PC-3 (cell line): ENCODE measurements around the gene CCER1. TPM values are rescaled to one million over a fixed set of nuclear protein-coding genes. Genes with fewer than 3 reads are reported as not detected.

Experiments used
- ATAC-seq: fragments of 200-7000 bp; cut with Tn5 transposase; 2 replicates; pipeline ENCODE4 v1.9.1; 2020; ENCODE audit warnings: mild to moderate bottlenecking, moderate library complexity
- BruUV-seq: library from RNA; stranded (reverse); fragments of 400-500 nt; replicated peaks from 2 replicates; lab custom pipeline; 2021; lab: Mats Ljungman, UMichigan
- CTCF ChIA-PET: fragments of 300-600 bp; sonication (Branson Sonifier 250); formaldehyde crosslinking; loops from one replicate; lab custom pipeline; 2022; ENCODE audit warnings: antibody characterized with exemption; lab: Charles Lee
- POLR2A ChIA-PET: fragments of 300-600 bp; sonication (Branson Sonifier 250); formaldehyde crosslinking; loops from one replicate; lab custom pipeline; 2022; ENCODE audit warnings: antibody characterized with exemption; ENCODE audit not compliant: unreplicated experiment; lab: Charles Lee
- DNase-seq: peaks from one replicate; pipeline ENCODE4 v3.0.0-alpha.2; 2015
- H2AFZ ChIP-seq: fragments of 300-600 bp; sonication (generic); 2 replicates; pipeline ENCODE4 v1.6.0; 2016; ENCODE audit warnings: antibody characterized with exemption, low read length
- H3F3A ChIP-seq: fragments of 300-600 bp; sonication (generic); one replicate; pipeline ENCODE4 v1.6.0; 2017; ENCODE audit warnings: antibody characterized with exemption, low read length, control low read depth, mild to moderate bottlenecking; ENCODE audit not compliant: unreplicated experiment
- H3K27ac ChIP-seq: fragments of 300-600 bp; sonication (generic); 2 replicates; pipeline ENCODE4 v1.5.1; 2016; ENCODE audit warnings: mild to moderate bottlenecking, low read length
- H3K27me3 ChIP-seq: fragments of 300-600 bp; sonication (generic); 2 replicates; pipeline ENCODE4 v1.6.1; 2016; ENCODE audit warnings: low read length, mixed read lengths
- H3K36me3 ChIP-seq: fragments of 300-600 bp; sonication (generic); 2 replicates; pipeline ENCODE4 v1.6.1; 2016; ENCODE audit warnings: low read depth, mixed run types, low read length, mixed read lengths
- H3K4me1 ChIP-seq: fragments of 300-600 bp; sonication (generic); 2 replicates; pipeline ENCODE4 v1.5.1; 2016; ENCODE audit warnings: low read length; ENCODE audit not compliant: insufficient read depth
- H3K4me2 ChIP-seq: fragments of 300-600 bp; sonication (generic); 2 replicates; pipeline ENCODE4 v1.6.0; 2016; ENCODE audit warnings: low read length
- H3K4me3 ChIP-seq: fragments of 300-600 bp; sonication (generic); 2 replicates; pipeline ENCODE4 v1.5.1; 2016; ENCODE audit warnings: mild to moderate bottlenecking, low read length, mixed read lengths
- H3K79me2 ChIP-seq: fragments of 300-600 bp; sonication (generic); 2 replicates; pipeline ENCODE4 v1.6.1; 2017; ENCODE audit warnings: low read length, mixed read lengths
- H3K9ac ChIP-seq: fragments of 300-600 bp; sonication (generic); 2 replicates; pipeline ENCODE4 v1.6.0; 2016; ENCODE audit warnings: mild to moderate bottlenecking, low read length
- H3K9me2 ChIP-seq: fragments of 300-600 bp; sonication (generic); replicated peaks from 2 replicates; pipeline ENCODE4 v1.6.1; 2016; ENCODE audit warnings: mixed run types, low read length, mixed read lengths
- H3K9me3 ChIP-seq: fragments of 300-600 bp; sonication (generic); 2 replicates; pipeline ENCODE4 v1.6.1; 2016; ENCODE audit warnings: low read length, mixed read lengths
- H4K20me1 ChIP-seq: fragments of 300-600 bp; sonication (generic); 2 replicates; pipeline ENCODE4 v1.6.1; 2016; ENCODE audit warnings: low read length, mixed read lengths
- CTCF ChIP-seq: fragments of 300-600 bp; sonication (generic); conservative IDR thresholded peaks from 2 replicates; pipeline ENCODE4 v1.5.1; 2017; ENCODE audit warnings: antibody characterized with exemption, low read depth, mild to moderate bottlenecking, low read length
- EZH2 ChIP-seq: fragments of 300-600 bp; sonication (generic); IDR thresholded peaks from one replicate; pipeline ENCODE4 v1.6.1; 2017; ENCODE audit warnings: antibody characterized with exemption, mild to moderate bottlenecking, low read length; ENCODE audit not compliant: unreplicated experiment
- EZH2phosphoT487 ChIP-seq: fragments of 300-600 bp; sonication (generic); IDR thresholded peaks from 2 replicates; pipeline ENCODE4 v1.6.1; 2018; ENCODE audit warnings: mild to moderate bottlenecking, antibody characterized with exemption, low read length, borderline replicate concordance
- intact Hi-C: fragments of 100-400 bp; cut with micrococcal nuclease; formaldehyde crosslinking; loops from 2 replicates; pipeline ENCODE4 v1.9.0; 2023
- total RNA-seq: library from RNA; depleted of rRNA; stranded (reverse); fragments of >200 nt; gene quantifications from 2 replicates; pipeline ENCODE4 v1.2.3, GENCODE V29; 2014

The CCER1 gene
- total RNA-seq, 1 experiment from 2014 or later, result not detected

- Histone ChIP-seq H3K9ac (no peak overlapping the region), H3K9me3 (no peaks in the 10 kb centered on the region), H3F3A (no peaks in the 10 kb centered on the region), H2AFZ (peak overlapping the region; percentile 32; the same call in 1 of the 2 replicates), H3K4me2 (no peak overlapping the region), H3K36me3 (no peaks in the 10 kb centered on the region), H3K9me2 (no peaks in the 10 kb centered on the region), H3K27ac (no peak overlapping the region), H3K4me1 (0 out of 2 replicates have a peak, but pooled peaks cover 3% of the 10 kb centered on the region), H3K27me3 (no peaks in the 10 kb centered on the region), H4K20me1 (no peaks in the 10 kb centered on the region), H3K79me2 (no peaks in the 10 kb centered on the region), H3K4me3 (no peak overlapping the region)
- intact Hi-C loops, result no loop called here
- CTCF ChIA-PET, result interaction anchor here (0.5 to 1.6 kb wide), 9 partner anchors 12 to 485 kb away, joined by 3 to 18 read pairs (median 3); no protein-coding TSS in a partner anchor
- TF ChIP-seq EZH2, result no peak
- no TSS peak for BruUV-seq
- POLR2A ChIA-PET, result no interaction called here
- DNase-seq (no peak), ATAC-seq (no peak)
These were observed 3.4 kb upstream of the CCER1 start for GRCh38 chr12:90958347-90958746.

DNA sequence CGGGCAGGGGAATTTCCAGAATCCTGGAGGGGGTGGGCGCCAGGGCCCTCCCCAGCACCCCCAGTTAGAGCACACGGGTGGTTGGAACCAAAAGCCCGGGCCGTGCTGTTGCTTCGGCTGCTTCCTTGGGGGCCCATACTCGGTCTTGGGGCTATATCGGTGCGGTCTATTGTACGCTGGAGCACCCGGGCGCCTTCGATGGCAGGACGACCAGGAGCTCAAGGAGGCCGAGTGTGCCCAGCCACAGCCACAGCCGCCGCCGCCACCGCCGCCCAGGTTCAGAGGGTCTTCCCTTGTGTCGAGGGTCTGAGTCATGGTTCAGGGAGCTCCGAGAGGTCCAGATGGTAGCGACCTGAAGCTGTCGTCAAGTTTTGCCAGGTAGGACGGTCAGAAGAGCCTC lies 548 bp downstream of the CCER1 start:
- Histone ChIP-seq H2AFZ (no peak overlapping the region), H3K79me2 (no peaks in the 10 kb centered on the region), H3K9me2 (no peaks in the 10 kb centered on the region), H3K9ac (no peak overlapping the region), H3K4me1 (peaks cover 14% of the 10 kb centered on the region), H3K36me3 (no peaks in the 10 kb centered on the region), H4K20me1 (no peaks in the 10 kb centered on the region), H3F3A (no peaks in the 10 kb centered on the region), H3K4me2 (no peak overlapping the region), H3K27ac (no peak overlapping the region), H3K4me3 (no peak overlapping the region), H3K27me3 (no peaks in the 10 kb centered on the region), H3K9me3 (no peaks in the 10 kb centered on the region)
- no TSS peak for BruUV-seq
- DNase-seq (no peak), ATAC-seq (no peak)
- CTCF ChIA-PET, result no interaction called here
- intact Hi-C loops, result no loop called here
- no peak for TF ChIP-seq EZH2
- no peak for TF ChIP-seq CTCF
- POLR2A ChIA-PET, result no interaction called here

DNA sequence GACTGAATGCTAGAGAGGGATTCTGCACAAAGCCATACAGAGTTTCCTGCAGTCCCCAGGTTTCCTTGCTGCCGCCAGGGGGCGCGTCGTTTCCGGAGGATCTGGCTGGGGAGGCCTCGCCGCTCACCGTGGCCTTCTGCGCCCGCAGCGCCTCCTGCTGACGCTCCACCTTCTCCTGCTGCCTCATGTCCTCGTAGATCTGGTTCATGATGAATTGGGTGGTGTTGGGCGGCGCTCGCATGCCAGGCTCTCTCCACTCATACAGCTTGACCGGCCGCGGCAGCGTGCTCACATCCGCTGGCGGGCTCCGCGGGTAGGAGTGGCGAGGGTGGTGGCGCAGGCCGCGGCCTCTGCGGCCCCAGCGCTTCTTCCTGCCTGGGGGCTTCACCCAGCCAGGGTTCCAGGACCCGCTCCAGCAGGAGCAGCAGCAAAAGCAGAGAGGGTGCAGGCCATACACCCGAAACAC lies 987 bp downstream of the CCER1 start:
- Histone ChIP-seq H3K36me3 (no peaks in the 10 kb centered on the region), H3K4me3 (no peak overlapping the region), H3K79me2 (no peaks in the 10 kb centered on the region), H3K4me2 (no peak overlapping the region), H3F3A (no peaks in the 10 kb centered on the region), H3K4me1 (peaks cover 10% of the 10 kb centered on the region), H4K20me1 (no peaks in the 10 kb centered on the region), H2AFZ (no peak overlapping the region), H3K9me2 (no peaks in the 10 kb centered on the region), H3K27ac (no peak overlapping the region), H3K27me3 (no peaks in the 10 kb centered on the region), H3K9ac (no peak overlapping the region), H3K9me3 (no peaks in the 10 kb centered on the region)
- TF ChIP-seq EZH2phosphoT487 (no peak), CTCF (peak; percentile 24; the same call in 1 of the 2 replicates)
- no peak for DNase-seq
- CTCF ChIA-PET, result no interaction called here
- intact Hi-C loops, result no loop called here
- no peak for ATAC-seq
- POLR2A ChIA-PET, result no interaction called here
- no TSS peak for BruUV-seq
